Keratinocyte (primary cell): ENCODE results near the gene CALHM5. TPM values are rescaled to one million over a fixed set of nuclear protein-coding genes. Genes with fewer than 3 reads are reported as not detected.
A peak's percentile ranks its signal among the peaks of the same experiment; 100 is the strongest.

Experiments used
- DNase-seq: peaks from one replicate; pipeline ENCODE4 v3.0.0-alpha.2; 2011; ENCODE audit warnings: low read depth, missing footprints, low spot score
- FAIRE-seq: peaks from 2 replicates; lab custom pipeline; 2011; peaks lifted over from hg19 to GRCh38; lab: Jason Lieb, UNC
- H2AFZ ChIP-seq: 2 replicates; pipeline ENCODE4 v1.6.0; 2012; ENCODE audit warnings: low read length, control low read depth, inconsistent platforms; ENCODE audit not compliant: control insufficient read depth
- H3K27ac ChIP-seq: 2 replicates; pipeline ENCODE4 v1.5.1; 2011; ENCODE audit warnings: low read length; ENCODE audit not compliant: control insufficient read depth, insufficient read depth
- H3K27me3 ChIP-seq: 3 replicates; pipeline ENCODE4 v1.6.0; 2011; ENCODE audit warnings: low read length; ENCODE audit not compliant: control insufficient read depth, insufficient read depth; ENCODE audit errors: extremely low read depth
- H3K36me3 ChIP-seq, 2 experiments: 2 replicates in 1 of 2; 3 replicates in 1 of 2; pipeline ENCODE4 v1.5.1; 2011; ENCODE audit warnings: low read length in 2 of 2, mild to moderate bottlenecking in 1 of 2; ENCODE audit not compliant: control insufficient read depth in 2 of 2, insufficient read depth in 2 of 2; ENCODE audit errors: extremely low read depth in 1 of 2
- H3K4me1 ChIP-seq: 3 replicates; pipeline ENCODE4 v1.5.1; 2011; ENCODE audit warnings: low read length; ENCODE audit not compliant: control insufficient read depth, insufficient read depth; ENCODE audit errors: extremely low read depth
- H3K4me2 ChIP-seq: 3 replicates; pipeline ENCODE4 v1.6.0; 2011; ENCODE audit warnings: low read depth, low read length; ENCODE audit not compliant: control insufficient read depth, insufficient read depth; ENCODE audit errors: extremely low read depth
- H3K4me3 ChIP-seq, 3 experiments: fragments of 200-600 bp in 1 of 3; sonication (generic) in 1 of 3; 2 replicates in 2 of 3; 3 replicates in 1 of 3; pipeline ENCODE4 v1.5.1; 2011 to 2016; ENCODE audit warnings: low read length in 3 of 3, mild to moderate bottlenecking in 3 of 3, control low read depth in 2 of 3, inconsistent platforms in 1 of 3, low read depth in 1 of 3, mixed read lengths in 1 of 3, mixed run types in 1 of 3, moderate library complexity in 1 of 3; ENCODE audit not compliant: control insufficient read depth in 2 of 3, insufficient read depth in 2 of 3; ENCODE audit errors: extremely low read depth in 1 of 3
- H3K79me2 ChIP-seq: 2 replicates; pipeline ENCODE4 v1.6.0; 2012; ENCODE audit warnings: low read length; ENCODE audit not compliant: control insufficient read depth, insufficient read depth
- H3K9ac ChIP-seq: 3 replicates; pipeline ENCODE4 v1.6.0; 2011; ENCODE audit warnings: low read length; ENCODE audit not compliant: control insufficient read depth, insufficient read depth; ENCODE audit errors: extremely low read depth
- H3K9me1 ChIP-seq: 3 replicates; pipeline ENCODE4 v1.6.0; 2011; ENCODE audit warnings: low read length; ENCODE audit not compliant: control insufficient read depth, insufficient read depth; ENCODE audit errors: extremely low read depth
- H3K9me3 ChIP-seq: 2 replicates; pipeline ENCODE4 v1.5.1; 2012; ENCODE audit warnings: low read depth, low read length; ENCODE audit not compliant: control insufficient read depth
- H4K20me1 ChIP-seq: 3 replicates; pipeline ENCODE4 v1.6.0; 2011; ENCODE audit warnings: low read length; ENCODE audit not compliant: control insufficient read depth, insufficient read depth; ENCODE audit errors: extremely low read depth
- EZH2 ChIP-seq: IDR thresholded peaks from one replicate; pipeline ENCODE4 v1.6.1; 2012; ENCODE audit warnings: inconsistent platforms, mild to moderate bottlenecking, low read length, moderate library complexity
- dilution Hi-C: fragments of 300-500 bp; cut with MboI; formaldehyde crosslinking; loops from one replicate; pipeline ENCODE4 v1.7.0; 2020; ENCODE audit warnings: low sequenced_read_pairs; ENCODE audit not compliant: extremely low pct_ligation_motif_present
- polyA plus RNA-seq, 5 experiments: library from polyadenylated mRNA; depleted of rRNA in 3 of 5; stranded (reverse) in 3 of 5; stranded (forward) in 1 of 5; unstranded in 1 of 5; fragments of >200 nt; gene quantifications; 1 replicate in 1 of 5; 2 replicates in 3 of 5; 3 replicates in 1 of 5; pipeline versions ENCODE4 v1.2.1 to v1.2.3, GENCODE V29; 2011 to 2012; ENCODE audit warnings: missing spikeins in 2 of 5, low read depth in 1 of 5, low replicate concordance in 1 of 5
- TF ChIP-seq, protein P1 (sequence below), 3 experiments: IDR thresholded peaks in 1 of 3; conservative IDR thresholded peaks in 1 of 3; optimal IDR thresholded peaks in 1 of 3; 2 replicates in 2 of 3; 3 replicates in 1 of 3; pipeline versions ENCODE3 to v1.5.1; 2011; ENCODE audit warnings: low read length in 3 of 3, mild to moderate bottlenecking in 3 of 3, moderate library complexity in 2 of 3, control low read depth in 1 of 3, inconsistent platforms in 1 of 3; ENCODE audit not compliant: insufficient read depth in 2 of 3; ENCODE audit errors: extremely low read depth in 1 of 3

The CALHM5 gene
- polyA plus RNA-seq, 1 donor (not counting 4 experiments of a cell fraction or from before 2014, with no cell fraction given) = 0.80 TPM

DNA sequence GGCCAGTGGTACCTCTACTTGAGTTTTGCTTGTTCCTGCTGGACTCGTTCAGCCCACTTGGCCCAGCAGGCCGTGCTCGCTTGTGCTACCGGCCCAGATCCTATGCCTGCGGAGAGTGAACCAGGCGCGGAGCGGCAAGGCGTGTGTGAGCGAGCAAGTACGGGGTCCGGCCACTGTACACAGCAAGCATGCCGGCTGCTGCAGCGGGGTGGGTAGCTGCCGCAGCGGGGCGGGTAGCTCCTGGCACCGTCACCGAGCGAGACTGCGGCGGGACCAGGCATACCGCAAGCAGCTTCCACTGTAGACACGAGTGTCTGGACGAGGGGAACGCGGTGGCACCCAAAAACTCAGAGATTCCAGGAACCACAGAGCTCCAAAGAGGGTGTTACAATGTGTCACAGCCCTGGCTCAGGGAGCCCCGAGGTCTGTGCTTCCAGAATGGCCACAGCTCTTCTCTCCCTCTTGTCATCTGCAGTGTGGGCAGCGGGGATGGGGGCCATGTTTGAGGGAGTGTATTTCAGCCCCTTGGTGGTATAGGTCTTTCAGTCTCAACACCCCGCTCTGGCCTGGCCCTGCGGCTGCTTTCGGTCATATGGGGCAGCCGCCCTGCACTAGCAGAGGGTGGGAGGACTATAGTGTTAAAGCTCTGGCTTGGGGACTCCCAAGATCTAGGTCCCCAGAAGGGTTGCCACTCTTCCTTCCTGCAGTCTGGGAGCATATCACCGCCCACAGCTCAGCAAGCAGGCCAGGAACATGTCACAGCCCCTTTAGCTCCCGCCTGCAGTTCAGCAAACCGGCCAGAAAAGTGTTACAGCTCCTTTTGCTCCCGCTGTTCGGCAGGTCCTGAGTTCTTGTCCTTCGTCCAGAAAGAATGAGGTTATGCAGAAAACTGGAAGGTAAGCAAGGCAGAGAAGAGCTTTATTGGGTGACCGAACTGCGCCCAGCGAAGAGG is 53.8 kb downstream of the CALHM5 start:
- H2AFZ ChIP-seq = peak overlapping the region; percentile 44
- DNase-seq = no peak
- no peak overlapping the region for H3K9ac ChIP-seq

DNA sequence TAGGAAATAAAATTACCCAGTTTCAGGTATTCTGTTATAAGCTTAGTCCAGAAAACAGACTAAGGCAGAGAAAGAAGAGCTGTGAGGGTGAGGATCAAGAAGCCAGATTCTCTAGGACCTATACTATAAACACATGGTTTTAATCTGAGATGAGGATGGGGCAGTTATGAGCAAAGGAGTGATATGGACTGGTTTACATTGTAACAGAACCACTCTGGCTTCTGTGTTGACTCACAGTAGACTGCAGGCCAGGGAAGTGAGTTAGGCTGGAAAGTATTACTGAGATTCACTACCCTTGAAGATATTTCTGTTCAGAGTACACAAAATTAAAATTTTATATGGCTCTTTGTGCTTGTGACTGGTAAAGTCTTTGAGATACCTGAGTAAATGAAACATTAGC is 56.7 kb downstream of the CALHM5 start:
- Histone ChIP-seq H2AFZ (no peak overlapping the region), H3K9ac (no peak overlapping the region), H3K4me1 (peaks cover 20% of the 10 kb centered on the region), H3K9me1 (no peaks in the 10 kb centered on the region), H3K79me2 (peaks cover 25% of the 10 kb centered on the region), H3K4me3 (no peak overlapping the region), H3K9me3 (no peaks in the 10 kb centered on the region), H3K27me3 (no peaks in the 10 kb centered on the region), H3K4me2 (no peak overlapping the region), H3K27ac (no peak overlapping the region), H4K20me1 (peaks cover 3% of the 10 kb centered on the region), H3K36me3 (no peaks in the 10 kb centered on the region)
- TF ChIP-seq, protein P1, sequence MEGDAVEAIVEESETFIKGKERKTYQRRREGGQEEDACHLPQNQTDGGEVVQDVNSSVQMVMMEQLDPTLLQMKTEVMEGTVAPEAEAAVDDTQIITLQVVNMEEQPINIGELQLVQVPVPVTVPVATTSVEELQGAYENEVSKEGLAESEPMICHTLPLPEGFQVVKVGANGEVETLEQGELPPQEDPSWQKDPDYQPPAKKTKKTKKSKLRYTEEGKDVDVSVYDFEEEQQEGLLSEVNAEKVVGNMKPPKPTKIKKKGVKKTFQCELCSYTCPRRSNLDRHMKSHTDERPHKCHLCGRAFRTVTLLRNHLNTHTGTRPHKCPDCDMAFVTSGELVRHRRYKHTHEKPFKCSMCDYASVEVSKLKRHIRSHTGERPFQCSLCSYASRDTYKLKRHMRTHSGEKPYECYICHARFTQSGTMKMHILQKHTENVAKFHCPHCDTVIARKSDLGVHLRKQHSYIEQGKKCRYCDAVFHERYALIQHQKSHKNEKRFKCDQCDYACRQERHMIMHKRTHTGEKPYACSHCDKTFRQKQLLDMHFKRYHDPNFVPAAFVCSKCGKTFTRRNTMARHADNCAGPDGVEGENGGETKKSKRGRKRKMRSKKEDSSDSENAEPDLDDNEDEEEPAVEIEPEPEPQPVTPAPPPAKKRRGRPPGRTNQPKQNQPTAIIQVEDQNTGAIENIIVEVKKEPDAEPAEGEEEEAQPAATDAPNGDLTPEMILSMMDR (optimal IDR thresholded peaks at IDR 0.05 in 1 of 3, IDR thresholded peaks at IDR 0.05 in 1 of 3, conservative IDR thresholded peaks at IDR 0.05 in 1 of 3; ENCODE audit: extremely low read depth in 1 of 3, insufficient read depth in 2 of 3, low read length in 3 of 3) = no peak
- no peak for TF ChIP-seq EZH2
- FAIRE-seq = no peak
- dilution Hi-C loops = no loop called here
- no peak for DNase-seq

More for the DNA sequence above, 53.8 kb downstream of the CALHM5 start:
- peak overlapping the region; percentile 11 for H3K4me2 ChIP-seq
- TF ChIP-seq, protein P1 (optimal IDR thresholded peaks at IDR 0.05 in 1 of 3, IDR thresholded peaks at IDR 0.05 in 1 of 3, conservative IDR thresholded peaks at IDR 0.05 in 1 of 3; ENCODE audit: extremely low read depth in 1 of 3, insufficient read depth in 2 of 3, low read length in 3 of 3) = no peak
- TF ChIP-seq EZH2 = no peak
- H3K79me2 ChIP-seq = peaks cover 2% of the 10 kb centered on the region
- FAIRE-seq = no peak
- no peaks in the 10 kb centered on the region for H3K9me1 ChIP-seq
- peak overlapping the region in 1 of 3 experiments; percentile 4 for H3K4me3 ChIP-seq
- H3K4me1 ChIP-seq = peaks cover 17% of the 10 kb centered on the region
- no peaks in the 10 kb centered on the region for H3K27me3 ChIP-seq
- dilution Hi-C loops = no loop called here
- H4K20me1 ChIP-seq = no peaks in the 10 kb centered on the region
- no peak overlapping the region for H3K27ac ChIP-seq
- H3K36me3 ChIP-seq = no peaks in the 10 kb centered on the region
- no peaks in the 10 kb centered on the region for H3K9me3 ChIP-seq
